ENCODE results near the gene TMEM91.

- TF ChIP-seq ZNF431 (CRISPR knock-in tag; IDR thresholded peaks at IDR 0.05; ENCODE audit: borderline replicate concordance, low read depth), result no peak
- TF ChIP-seq THAP8 (CRISPR knock-in tag; IDR thresholded peaks at IDR 0.05; ENCODE audit: borderline replicate concordance), result no peak
- no peak for TF ChIP-seq KDM5B (CRISPR knock-in tag; IDR thresholded peaks at IDR 0.05; ENCODE audit: borderline replicate concordance)
- TF ChIP-seq YY1 (IDR thresholded peaks at IDR 0.05; ENCODE audit: insufficient read depth, insufficient replicate concordance, low read depth, low read length), result no peak
- TF ChIP-seq, protein P1, sequence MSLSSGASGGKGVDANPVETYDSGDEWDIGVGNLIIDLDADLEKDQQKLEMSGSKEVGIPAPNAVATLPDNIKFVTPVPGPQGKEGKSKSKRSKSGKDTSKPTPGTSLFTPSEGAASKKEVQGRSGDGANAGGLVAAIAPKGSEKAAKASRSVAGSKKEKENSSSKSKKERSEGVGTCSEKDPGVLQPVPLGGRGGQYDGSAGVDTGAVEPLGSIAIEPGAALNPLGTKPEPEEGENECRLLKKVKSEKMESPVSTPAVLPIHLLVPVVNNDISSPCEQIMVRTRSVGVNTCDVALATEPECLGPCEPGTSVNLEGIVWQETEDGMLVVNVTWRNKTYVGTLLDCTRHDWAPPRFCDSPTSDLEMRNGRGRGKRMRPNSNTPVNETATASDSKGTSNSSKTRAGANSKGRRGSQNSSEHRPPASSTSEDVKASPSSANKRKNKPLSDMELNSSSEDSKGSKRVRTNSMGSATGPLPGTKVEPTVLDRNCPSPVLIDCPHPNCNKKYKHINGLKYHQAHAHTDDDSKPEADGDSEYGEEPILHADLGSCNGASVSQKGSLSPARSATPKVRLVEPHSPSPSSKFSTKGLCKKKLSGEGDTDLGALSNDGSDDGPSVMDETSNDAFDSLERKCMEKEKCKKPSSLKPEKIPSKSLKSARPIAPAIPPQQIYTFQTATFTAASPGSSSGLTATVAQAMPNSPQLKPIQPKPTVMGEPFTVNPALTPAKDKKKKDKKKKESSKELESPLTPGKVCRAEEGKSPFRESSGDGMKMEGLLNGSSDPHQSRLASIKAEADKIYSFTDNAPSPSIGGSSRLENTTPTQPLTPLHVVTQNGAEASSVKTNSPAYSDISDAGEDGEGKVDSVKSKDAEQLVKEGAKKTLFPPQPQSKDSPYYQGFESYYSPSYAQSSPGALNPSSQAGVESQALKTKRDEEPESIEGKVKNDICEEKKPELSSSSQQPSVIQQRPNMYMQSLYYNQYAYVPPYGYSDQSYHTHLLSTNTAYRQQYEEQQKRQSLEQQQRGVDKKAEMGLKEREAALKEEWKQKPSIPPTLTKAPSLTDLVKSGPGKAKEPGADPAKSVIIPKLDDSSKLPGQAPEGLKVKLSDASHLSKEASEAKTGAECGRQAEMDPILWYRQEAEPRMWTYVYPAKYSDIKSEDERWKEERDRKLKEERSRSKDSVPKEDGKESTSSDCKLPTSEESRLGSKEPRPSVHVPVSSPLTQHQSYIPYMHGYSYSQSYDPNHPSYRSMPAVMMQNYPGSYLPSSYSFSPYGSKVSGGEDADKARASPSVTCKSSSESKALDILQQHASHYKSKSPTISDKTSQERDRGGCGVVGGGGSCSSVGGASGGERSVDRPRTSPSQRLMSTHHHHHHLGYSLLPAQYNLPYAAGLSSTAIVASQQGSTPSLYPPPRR (CRISPR knock-in tag; IDR thresholded peaks at IDR 0.05; ENCODE audit: borderline replicate concordance), result no peak
- no peak for TF ChIP-seq ZNF549 (CRISPR knock-in tag; IDR thresholded peaks at IDR 0.05)
- TF ChIP-seq, protein P2, sequence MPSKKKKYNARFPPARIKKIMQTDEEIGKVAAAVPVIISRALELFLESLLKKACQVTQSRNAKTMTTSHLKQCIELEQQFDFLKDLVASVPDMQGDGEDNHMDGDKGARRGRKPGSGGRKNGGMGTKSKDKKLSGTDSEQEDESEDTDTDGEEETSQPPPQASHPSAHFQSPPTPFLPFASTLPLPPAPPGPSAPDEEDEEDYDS (CRISPR knock-in tag; IDR thresholded peaks at IDR 0.05), result no peak
- TF ChIP-seq SP140L (CRISPR knock-in tag; IDR thresholded peaks at IDR 0.05; ENCODE audit: borderline replicate concordance), result no peak
Measured at GRCh38 chr19:41327076-41327575, 49.2 kb upstream of the TMEM91 start.

Measured in HepG2 (cell line).